PFSK-1 (cell line): ENCODE data around the gene PTGIS.

Experiments
- FOXP2 ChIP-seq: optimal IDR thresholded peaks from 2 replicates; pipeline ENCODE3; 2011; ENCODE audit warnings: borderline replicate concordance, control low read depth, inconsistent platforms; ENCODE audit not compliant: insufficient read depth; ENCODE audit errors: extremely low read length, extremely low read depth
- POLR2AphosphoS5 ChIP-seq: IDR thresholded peaks from 2 replicates; pipeline ENCODE4 v1.6.1; 2012; ENCODE audit warnings: low read depth, mild to moderate bottlenecking, control low read depth, low read length, moderate library complexity
- SIN3A ChIP-seq: IDR thresholded peaks from 2 replicates; pipeline ENCODE4 v1.6.1; 2012; ENCODE audit warnings: mild to moderate bottlenecking, low read length, moderate library complexity, borderline replicate concordance; ENCODE audit not compliant: insufficient read depth
- TAF1 ChIP-seq: IDR thresholded peaks from 2 replicates; pipeline ENCODE4 v1.6.1; 2012; ENCODE audit warnings: low read length, control low read depth, borderline replicate concordance; ENCODE audit not compliant: insufficient read depth
- TF ChIP-seq, protein P1 (sequence below), 2 experiments: IDR thresholded peaks; 2 replicates each; pipeline versions ENCODE4 v1.6.1 to v1.8.0; 2011 to 2012; ENCODE audit warnings: low read depth in 2 of 2, low read length in 2 of 2, control low read depth in 1 of 2, inconsistent platforms in 1 of 2, mild to moderate bottlenecking in 1 of 2, moderate library complexity in 1 of 2; ENCODE audit not compliant: insufficient read depth in 1 of 2

The PTGIS gene

DNA sequence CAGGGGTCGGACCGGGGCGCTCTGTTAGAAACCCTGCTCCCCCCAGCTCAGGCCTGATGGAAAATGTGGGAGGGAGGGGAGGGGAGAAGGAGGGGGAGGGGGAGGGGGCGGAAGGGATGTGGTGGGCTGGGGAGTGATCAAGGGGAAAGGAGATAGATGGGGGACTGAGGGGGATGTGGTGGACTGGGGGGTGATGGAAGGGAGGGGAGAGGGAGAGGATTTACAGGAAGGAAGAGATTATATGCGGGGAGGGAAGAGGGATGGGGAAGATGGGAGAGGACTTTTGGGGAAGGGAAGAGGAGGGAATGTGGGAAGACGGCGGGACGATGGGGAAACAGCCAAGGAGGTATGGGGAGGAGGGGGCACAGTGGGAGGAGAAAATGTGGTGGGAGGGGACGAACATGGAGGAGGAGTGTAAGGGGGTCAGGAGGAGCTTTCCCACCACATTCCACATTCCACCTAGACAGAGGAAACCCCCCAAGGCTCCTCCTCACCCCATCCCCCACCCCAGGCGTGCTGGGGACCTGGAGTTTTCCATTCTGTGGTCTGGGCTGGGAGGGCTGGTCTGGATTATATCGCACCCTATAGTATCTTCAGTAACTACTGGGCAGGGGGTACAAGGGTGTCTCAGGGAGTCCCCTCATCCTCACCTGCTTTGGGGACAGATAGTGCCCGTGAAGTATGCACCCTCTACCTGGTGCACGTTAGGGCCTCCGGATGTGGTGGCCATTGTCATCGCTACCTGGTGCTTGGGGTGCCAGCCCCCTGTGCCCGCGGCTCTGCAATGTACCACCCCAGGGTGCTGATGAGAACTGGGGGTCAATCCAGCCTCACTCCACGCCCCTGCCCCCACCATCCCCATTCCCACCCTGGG is 578 bp upstream of the PTGIS start:
- TF ChIP-seq POLR2AphosphoS5 (no peak), FOXP2 (no peak), SIN3A (no peak), TAF1 (no peak)
- TF ChIP-seq, protein P1, sequence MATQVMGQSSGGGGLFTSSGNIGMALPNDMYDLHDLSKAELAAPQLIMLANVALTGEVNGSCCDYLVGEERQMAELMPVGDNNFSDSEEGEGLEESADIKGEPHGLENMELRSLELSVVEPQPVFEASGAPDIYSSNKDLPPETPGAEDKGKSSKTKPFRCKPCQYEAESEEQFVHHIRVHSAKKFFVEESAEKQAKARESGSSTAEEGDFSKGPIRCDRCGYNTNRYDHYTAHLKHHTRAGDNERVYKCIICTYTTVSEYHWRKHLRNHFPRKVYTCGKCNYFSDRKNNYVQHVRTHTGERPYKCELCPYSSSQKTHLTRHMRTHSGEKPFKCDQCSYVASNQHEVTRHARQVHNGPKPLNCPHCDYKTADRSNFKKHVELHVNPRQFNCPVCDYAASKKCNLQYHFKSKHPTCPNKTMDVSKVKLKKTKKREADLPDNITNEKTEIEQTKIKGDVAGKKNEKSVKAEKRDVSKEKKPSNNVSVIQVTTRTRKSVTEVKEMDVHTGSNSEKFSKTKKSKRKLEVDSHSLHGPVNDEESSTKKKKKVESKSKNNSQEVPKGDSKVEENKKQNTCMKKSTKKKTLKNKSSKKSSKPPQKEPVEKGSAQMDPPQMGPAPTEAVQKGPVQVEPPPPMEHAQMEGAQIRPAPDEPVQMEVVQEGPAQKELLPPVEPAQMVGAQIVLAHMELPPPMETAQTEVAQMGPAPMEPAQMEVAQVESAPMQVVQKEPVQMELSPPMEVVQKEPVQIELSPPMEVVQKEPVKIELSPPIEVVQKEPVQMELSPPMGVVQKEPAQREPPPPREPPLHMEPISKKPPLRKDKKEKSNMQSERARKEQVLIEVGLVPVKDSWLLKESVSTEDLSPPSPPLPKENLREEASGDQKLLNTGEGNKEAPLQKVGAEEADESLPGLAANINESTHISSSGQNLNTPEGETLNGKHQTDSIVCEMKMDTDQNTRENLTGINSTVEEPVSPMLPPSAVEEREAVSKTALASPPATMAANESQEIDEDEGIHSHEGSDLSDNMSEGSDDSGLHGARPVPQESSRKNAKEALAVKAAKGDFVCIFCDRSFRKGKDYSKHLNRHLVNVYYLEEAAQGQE (IDR thresholded peaks at IDR 0.05; ENCODE audit: insufficient read depth in 1 of 2, low read depth in 2 of 2, low read length in 2 of 2) = no peak

DNA sequence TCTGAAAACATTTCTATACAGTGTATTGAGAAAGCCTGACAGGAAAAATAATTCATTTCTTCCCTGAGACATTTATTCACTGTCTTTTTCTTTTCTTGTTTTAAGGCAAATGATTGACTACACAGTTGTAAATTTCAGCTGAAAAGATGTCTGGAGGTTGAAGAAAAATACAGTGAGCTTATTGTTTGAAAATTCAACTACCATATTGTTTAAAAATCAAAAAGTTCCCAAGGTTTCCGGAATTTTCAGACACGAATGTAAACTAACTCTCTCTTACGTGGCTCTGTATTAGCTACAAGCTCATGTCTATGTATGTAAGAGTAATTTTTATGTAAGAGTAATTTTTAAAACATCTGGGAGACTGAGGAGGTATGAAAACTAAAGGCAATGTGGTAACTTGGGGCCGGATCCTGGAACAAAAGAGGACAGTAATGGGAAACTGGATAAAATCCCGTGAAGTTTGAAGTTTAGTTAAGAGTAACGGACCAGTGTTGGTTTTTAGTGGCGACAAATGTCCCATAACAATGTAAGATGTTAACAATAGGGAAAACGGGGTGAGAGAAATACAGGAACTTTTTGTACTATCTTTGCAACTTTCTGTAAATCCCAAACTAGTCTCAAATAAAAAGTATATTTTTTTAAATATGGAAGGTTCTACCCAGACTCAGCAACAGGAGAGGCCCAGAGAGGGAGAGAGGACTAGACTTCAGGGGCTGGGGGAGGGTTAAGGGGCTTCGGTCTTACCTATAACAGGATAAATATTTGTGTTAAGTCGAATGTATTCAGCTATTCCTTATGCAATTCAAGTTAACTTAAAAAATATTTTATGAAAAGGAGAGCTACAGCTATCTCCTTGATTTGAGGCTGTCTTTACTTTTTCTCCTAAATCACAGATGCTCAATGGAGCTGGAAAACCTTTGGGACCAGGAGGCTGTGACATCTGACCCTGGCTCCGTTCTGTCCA is 1.3 kb downstream of the PTGIS start:
- TF ChIP-seq, protein P1 (IDR thresholded peaks at IDR 0.05; ENCODE audit: insufficient read depth in 1 of 2, low read depth in 2 of 2, low read length in 2 of 2) = no peak
- TF ChIP-seq SIN3A = no peak
- TF ChIP-seq POLR2AphosphoS5 = no peak
- TF ChIP-seq FOXP2 = no peak
- no peak for TF ChIP-seq TAF1

DNA sequence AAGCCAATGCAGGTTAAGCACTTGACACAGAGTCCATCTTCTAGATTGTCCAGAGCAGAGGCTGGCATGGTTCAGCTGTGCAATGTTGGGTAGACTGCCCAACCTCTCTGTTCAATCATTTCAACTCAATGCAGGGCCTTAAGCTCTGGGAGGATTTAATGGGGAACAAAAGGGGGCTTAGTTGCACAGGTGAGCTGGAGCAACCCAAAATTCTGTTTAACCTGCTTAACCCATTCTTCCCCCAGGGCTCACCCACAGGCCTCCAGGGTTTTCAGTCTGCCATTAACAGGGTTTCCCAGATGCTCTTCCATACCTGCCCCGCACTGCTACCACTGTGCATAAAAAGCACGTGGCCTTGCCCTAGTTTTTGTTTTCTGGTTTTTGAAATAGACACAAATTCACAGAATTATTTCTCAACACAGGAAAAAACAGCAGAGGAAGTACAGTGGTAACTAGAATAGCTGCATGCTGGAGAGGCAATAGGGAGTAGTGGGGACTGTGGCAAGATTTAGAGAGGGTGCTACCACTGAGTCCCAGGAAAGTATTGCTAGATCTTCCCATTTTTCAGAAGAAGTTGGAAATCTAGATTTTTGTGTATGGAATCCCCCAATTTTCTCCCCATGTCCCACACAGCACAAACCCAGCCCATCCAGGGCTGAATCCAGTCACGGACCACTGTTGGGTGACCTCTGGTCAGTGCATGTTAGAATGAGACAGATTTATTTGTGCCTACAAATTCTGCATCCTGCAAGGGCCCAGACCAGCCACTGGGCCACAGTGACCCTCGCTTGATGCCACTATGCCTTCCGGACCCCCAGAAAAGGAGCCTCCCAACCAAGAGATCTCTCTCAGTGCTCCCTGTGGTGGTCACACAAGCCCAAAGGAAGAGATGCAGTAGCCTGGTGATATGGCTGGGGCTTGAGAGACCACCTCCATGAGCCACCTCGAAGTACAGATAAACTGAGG is 4.6 kb downstream of the PTGIS start:
- TF ChIP-seq TAF1 (no peak), FOXP2 (no peak), POLR2AphosphoS5 (no peak), SIN3A (no peak)
- TF ChIP-seq, protein P1 (IDR thresholded peaks at IDR 0.05; ENCODE audit: insufficient read depth in 1 of 2, low read depth in 2 of 2, low read length in 2 of 2) = no peak

DNA sequence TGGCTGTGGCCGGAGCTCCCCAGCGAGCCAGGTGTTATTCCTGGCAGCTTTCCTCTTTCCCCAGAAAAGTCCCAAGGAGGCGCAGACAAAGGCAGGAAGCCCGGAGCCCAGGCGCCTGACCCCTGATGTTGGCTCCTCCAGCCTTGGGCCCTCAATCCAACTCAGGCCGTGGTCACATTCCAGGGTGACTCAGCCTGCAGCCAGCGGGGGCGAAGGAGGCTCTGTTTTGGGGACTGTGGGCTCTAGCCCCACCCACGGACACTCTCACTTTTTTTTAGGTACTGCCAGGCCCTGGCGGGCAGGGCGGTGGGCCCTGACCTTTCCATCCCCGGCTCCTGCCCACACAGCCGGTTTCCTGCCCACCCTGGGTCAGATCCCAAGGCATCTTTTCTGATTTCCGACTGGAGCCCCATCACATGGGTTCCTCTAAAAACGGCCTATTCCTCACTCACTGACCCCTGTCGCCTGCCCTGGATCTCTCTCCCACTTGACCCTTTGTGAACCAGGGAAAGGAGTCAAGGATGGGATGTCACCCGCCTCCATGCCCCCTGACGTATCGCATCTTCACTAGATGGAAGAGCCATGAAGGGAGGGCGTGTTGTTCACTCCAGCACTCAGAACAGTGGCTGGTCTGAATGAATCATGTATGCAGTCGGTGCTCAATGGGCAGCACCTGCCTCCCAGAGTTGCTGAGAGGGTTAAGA is 5.5 kb downstream of the PTGIS start:
- TF ChIP-seq FOXP2 (no peak), POLR2AphosphoS5 (no peak), SIN3A (no peak), TAF1 (no peak)
